GM12873 (cell line): Measurements from ENCODE around the gene GSK3B.

Experiments used
- TF ChIP-seq, protein P1 (sequence below): IDR thresholded peaks from 2 replicates; pipeline ENCODE4 v1.5.1; 2012; ENCODE audit warnings: low read depth, mild to moderate bottlenecking, moderate library complexity, low read length, control low read depth; ENCODE audit not compliant: insufficient read depth; ENCODE audit errors: missing control alignments

The GSK3B gene

DNA sequence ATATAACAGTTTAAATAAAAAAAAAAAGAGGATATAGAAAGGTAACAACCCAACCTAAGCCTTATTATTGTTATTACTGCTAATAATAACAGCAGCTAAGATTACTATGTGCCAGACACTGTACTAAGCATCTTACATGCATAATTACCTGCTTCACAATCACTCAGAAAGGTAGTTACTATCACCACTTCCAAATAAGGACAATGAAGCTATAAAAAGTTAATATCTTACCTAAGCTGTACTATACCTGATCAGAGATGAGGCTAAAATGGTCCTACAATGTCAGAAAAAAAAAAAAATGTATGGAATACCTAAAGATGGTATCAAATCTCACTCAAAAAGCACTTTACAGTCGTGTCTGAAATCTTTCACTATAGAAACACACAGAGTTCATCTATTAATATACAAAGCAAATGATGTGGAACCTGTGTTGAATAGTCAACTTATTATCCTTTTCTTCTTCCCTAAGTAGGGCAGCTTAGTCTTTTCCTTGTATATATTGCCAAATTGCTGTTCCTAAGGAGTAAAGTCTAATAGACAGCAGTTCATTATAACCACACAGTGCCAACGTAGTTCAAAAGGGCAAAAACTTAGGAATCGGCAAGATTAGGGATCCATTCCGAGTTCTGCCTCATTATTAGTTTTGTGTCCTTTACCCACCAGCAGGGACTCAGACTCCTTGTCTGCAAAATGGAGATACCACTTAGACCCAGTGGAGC is 23.8 kb downstream of the GSK3B start:
- TF ChIP-seq, protein P1, sequence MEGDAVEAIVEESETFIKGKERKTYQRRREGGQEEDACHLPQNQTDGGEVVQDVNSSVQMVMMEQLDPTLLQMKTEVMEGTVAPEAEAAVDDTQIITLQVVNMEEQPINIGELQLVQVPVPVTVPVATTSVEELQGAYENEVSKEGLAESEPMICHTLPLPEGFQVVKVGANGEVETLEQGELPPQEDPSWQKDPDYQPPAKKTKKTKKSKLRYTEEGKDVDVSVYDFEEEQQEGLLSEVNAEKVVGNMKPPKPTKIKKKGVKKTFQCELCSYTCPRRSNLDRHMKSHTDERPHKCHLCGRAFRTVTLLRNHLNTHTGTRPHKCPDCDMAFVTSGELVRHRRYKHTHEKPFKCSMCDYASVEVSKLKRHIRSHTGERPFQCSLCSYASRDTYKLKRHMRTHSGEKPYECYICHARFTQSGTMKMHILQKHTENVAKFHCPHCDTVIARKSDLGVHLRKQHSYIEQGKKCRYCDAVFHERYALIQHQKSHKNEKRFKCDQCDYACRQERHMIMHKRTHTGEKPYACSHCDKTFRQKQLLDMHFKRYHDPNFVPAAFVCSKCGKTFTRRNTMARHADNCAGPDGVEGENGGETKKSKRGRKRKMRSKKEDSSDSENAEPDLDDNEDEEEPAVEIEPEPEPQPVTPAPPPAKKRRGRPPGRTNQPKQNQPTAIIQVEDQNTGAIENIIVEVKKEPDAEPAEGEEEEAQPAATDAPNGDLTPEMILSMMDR: no peak

GRCh38 chr3:120067083-120067482 is 27.2 kb downstream of the GSK3B start:
- TF ChIP-seq, protein P1: no peak

DNA sequence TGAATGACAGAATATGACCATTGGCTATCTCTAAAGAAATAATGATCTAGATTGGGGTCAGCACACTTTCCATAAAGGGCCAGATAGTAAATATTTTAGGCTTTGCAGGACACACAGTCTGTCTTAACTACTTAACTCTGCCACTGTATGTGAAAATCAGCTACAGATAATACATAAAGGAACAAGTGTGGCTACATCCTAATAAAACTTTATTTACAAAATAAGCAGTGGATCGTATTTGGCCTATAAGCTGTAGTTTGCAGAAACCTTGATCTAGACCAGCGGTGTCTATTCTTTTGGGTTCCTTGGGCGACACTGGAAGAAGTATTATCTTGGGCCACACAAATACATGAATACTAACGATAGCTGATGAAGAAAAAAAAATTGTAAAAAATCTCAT is 27.6 kb downstream of the GSK3B start:
- TF ChIP-seq, protein P1: no peak

DNA sequence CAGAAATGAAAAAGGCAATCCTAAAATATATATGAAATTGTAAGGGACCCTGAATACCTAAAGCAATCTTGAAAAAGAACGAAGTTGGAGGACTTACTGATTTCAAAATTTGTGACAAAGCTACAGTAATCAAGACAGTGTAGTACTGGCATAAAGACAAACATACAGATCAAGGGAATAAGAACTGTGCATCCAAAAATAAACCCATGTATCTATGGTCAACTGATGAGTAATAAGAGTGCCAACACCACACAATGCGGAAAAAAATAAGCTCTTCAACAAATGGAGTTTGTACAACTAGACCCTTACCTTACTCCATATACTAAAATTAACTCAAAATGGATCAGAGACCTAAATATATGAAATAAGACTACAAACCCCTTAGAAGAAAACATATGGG is 29.6 kb downstream of the GSK3B start:
- TF ChIP-seq, protein P1: no peak

DNA sequence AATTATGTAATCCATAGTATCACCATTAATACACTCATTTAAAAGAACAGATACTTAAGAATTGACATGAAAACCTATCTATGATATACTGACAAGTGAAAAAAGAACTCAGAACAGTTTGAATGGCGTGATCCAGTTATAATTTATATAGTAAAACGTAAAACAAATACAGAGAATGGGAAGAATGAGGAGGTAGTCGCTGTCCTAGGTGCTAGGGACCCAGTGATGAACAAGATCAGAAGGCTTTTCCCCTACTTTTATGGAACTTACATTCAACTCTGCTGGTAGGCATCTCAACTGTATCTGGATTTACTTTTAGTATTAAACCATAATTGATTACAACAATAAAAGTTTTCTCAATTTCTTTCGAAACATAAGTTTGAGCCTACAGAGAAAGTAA is 31.8 kb downstream of the GSK3B start:
- TF ChIP-seq, protein P1: no peak

DNA sequence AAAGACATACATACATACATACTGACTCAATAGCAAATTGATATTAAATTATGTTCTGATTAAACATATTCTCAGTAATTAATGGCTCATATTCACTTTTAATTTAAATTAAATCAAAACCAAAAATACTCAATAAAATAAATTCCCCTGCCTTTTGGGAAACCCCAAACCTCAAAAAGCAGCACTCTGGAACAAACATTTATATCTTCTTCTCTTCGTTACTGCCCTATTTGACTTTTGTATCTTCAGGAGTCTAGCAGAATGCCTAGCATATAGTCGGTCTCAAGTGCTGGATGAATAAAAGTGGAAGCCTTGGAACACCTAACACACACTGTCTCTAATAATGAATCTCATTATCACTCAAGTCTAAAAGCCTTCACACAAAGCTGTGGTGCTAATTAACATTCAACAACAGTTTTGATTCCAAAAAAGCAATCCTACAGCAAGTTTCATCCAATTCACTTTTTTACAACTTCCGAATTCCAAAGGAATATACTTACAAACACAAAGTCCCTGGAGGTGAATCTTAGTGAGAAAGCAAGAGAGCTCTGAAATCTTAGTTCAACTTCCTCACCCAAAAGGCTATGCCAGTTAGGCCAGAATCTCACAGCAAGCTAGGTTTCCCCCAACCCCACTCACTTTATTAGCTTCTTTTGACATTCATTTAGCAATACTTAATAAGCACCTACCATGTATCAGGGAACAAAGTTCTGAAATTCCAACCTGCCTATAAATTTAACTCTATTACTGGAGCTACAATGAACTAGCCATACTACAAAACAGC is 35.0 kb downstream of the GSK3B start:
- TF ChIP-seq, protein P1: no peak

DNA sequence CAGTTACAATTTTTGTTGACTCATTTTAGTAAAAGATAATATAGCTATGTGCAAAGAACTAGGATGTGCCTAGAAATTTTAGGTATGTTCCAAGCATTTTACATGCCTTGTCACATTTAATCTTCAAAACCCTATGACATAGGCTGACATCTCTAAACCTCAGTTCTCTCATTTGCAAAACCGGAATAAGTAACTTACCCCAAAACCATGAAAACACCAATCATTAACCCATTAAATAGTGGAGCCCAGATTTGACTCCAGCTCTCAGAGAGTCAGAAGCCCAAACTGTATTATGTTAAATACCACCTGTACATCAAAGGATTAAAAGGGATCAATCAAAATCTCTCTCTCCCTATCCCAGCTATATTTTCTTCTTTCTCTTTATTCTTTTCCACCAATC is 36.6 kb downstream of the GSK3B start:
- TF ChIP-seq, protein P1: no peak
